HepG2 (cell line): ENCODE measurements around the gene SFTA2. TPM values are rescaled to one million over a fixed set of nuclear protein-coding genes. Genes with fewer than 3 reads are reported as not detected.
A peak's percentile ranks its signal among the peaks of the same experiment; 100 is the strongest.

Experiments used
- ATF7-NPFF ChIP-seq: sonication (generic); formaldehyde crosslinking; IDR thresholded peaks from 2 replicates; pipeline ENCODE4 v1.8.1; 2023; ENCODE audit warnings: mild to moderate bottlenecking, low read depth, missing genetic modification reagents, moderate library complexity
- DR1 ChIP-seq: sonication (generic); formaldehyde crosslinking; IDR thresholded peaks from 2 replicates; pipeline ENCODE4 v1.8.0; 2021; ENCODE audit warnings: mild to moderate bottlenecking, missing genetic modification reagents, inconsistent platforms
- GABPA ChIP-seq, 2 experiments: IDR thresholded peaks; 2 replicates each; pipeline ENCODE4 v1.6.1; 2011 to 2016; ENCODE audit warnings: low read depth in 2 of 2, low read length in 1 of 2, missing biosample characterization in 1 of 2, missing genetic modification characterization in 1 of 2
- KMT2B ChIP-seq: IDR thresholded peaks from 2 replicates; pipeline ENCODE4 v1.6.1; 2016; ENCODE audit warnings: missing genetic modification reagents, missing compliant biosample characterization
- LCORL ChIP-seq, 2 experiments: fragments of 450-650 bp in 1 of 2; sonication (generic) in 1 of 2; formaldehyde crosslinking in 1 of 2; IDR thresholded peaks; 2 replicates each; pipeline versions ENCODE4 v1.5.0 to v1.6.1; 2017 to 2020; ENCODE audit warnings: antibody characterized with exemption in 1 of 2, missing genetic modification reagents in 1 of 2
- MAZ ChIP-seq, 2 experiments: sonication (generic) in 1 of 2; formaldehyde crosslinking in 1 of 2; IDR thresholded peaks; 2 replicates each; pipeline versions ENCODE4 v1.5.0 to v1.6.1; 2012 to 2020; ENCODE audit warnings: low read depth in 2 of 2, mild to moderate bottlenecking in 2 of 2, borderline replicate concordance in 1 of 2, improper control_type of control experiment in 1 of 2, low read length in 1 of 2, missing genetic modification reagents in 1 of 2, moderate library complexity in 1 of 2
- NFIC ChIP-seq: IDR thresholded peaks from 2 replicates; pipeline ENCODE4 v1.6.1; 2012; ENCODE audit warnings: mild to moderate bottlenecking, low read length, inconsistent platforms
- PLSCR1 ChIP-seq: sonication (generic); formaldehyde crosslinking; IDR thresholded peaks from 2 replicates; pipeline ENCODE4 v1.5.0; 2020; ENCODE audit warnings: missing genetic modification reagents, mild to moderate bottlenecking, borderline replicate concordance
- RXRA ChIP-seq: sonication (generic); formaldehyde crosslinking; IDR thresholded peaks from 2 replicates; pipeline ENCODE4 v1.5.1; 2020; ENCODE audit warnings: missing genetic modification reagents
- SAP130 ChIP-seq: IDR thresholded peaks from 2 replicates; pipeline ENCODE4 v1.6.1; 2016; ENCODE audit warnings: low read depth
- ZNF609 ChIP-seq: sonication (generic); formaldehyde crosslinking; IDR thresholded peaks from 2 replicates; pipeline ENCODE4 v1.4.0; 2020; ENCODE audit warnings: mild to moderate bottlenecking, missing genetic modification reagents, borderline replicate concordance
- ZNF629 ChIP-seq: sonication (generic); formaldehyde crosslinking; conservative IDR thresholded peaks from 2 replicates; pipeline ENCODE4 v1.5.0; 2020; ENCODE audit warnings: missing genetic modification reagents
- ZNF639 ChIP-seq: conservative IDR thresholded peaks from 2 replicates; pipeline ENCODE4 v1.6.1; 2018; ENCODE audit warnings: missing genetic modification reagents
- ZNF761 ChIP-seq: sonication (generic); formaldehyde crosslinking; conservative IDR thresholded peaks from 2 replicates; pipeline ENCODE4 v1.4.0; 2020; ENCODE audit warnings: mild to moderate bottlenecking, missing genetic modification reagents
- ZNF816 ChIP-seq: sonication (generic); formaldehyde crosslinking; IDR thresholded peaks from 2 replicates; pipeline ENCODE4 v1.8.0; 2022; ENCODE audit warnings: missing genetic modification reagents, mild to moderate bottlenecking, borderline replicate concordance
- ZSCAN5A ChIP-seq: sonication (generic); formaldehyde crosslinking; IDR thresholded peaks from 2 replicates; pipeline ENCODE4 v1.8.0; 2022; ENCODE audit warnings: mild to moderate bottlenecking, missing genetic modification reagents, borderline replicate concordance
- polyA plus RNA-seq, 8 experiments: library from polyadenylated mRNA; depleted of rRNA in 3 of 8; stranded (reverse) in 7 of 8; unstranded in 1 of 8; fragments of >200 nt; fragmentation: Illumina TruSeq in 4 of 8; extraction: Trizol in 4 of 8; gene quantifications; 2 replicates each; pipeline versions ENCODE4 v1.2.1 to v1.2.3, GENCODE V29; 2011 to 2016; ENCODE audit warnings: low read depth in 4 of 8, missing spikeins in 1 of 8, mixed read lengths in 1 of 8; ENCODE audit not compliant: insufficient read depth in 1 of 8
- total RNA-seq, 5 experiments: library from RNA; depleted of rRNA; stranded (reverse); fragments of >200 nt; fragmentation: Illumina TruSeq; extraction: Trizol; gene quantifications; 2 replicates each; pipeline ENCODE4 v1.2.3, GENCODE V29; 2016; ENCODE audit warnings: low read depth in 1 of 5

SFTA2 gene
- total and polyA plus RNA-seq, 2 of the 13 experiments (the other 11 are each of a cell fraction or from before 2014, with no cell fraction given): not detected

- no peak for TF ChIP-seq ZNF639 (CRISPR knock-in tag)
- no peak for TF ChIP-seq GABPA (IDR thresholded peaks at IDR 0.05; ENCODE audit: low read depth, low read length)
- no peak for TF ChIP-seq GABPA (CRISPR knock-in tag; IDR thresholded peaks at IDR 0.05; ENCODE audit: low read depth)
- TF ChIP-seq SAP130 (CRISPR knock-in tag): peak; percentile 31; the same call in 1 of the 2 replicates
- no peak for TF ChIP-seq MAZ (IDR thresholded peaks at IDR 0.05; ENCODE audit: borderline replicate concordance, low read depth, low read length)
- no peak for TF ChIP-seq MAZ (CRISPR knock-in tag; IDR thresholded peaks at IDR 0.05; ENCODE audit: low read depth)
- no peak for TF ChIP-seq NFIC
- no peak for TF ChIP-seq ZNF629 (CRISPR knock-in tag)
- 0 out of 2 replicates have a peak, but pooled peaks have one; percentile 19 for TF ChIP-seq RXRA (CRISPR knock-in tag)
- no peak for TF ChIP-seq KMT2B
- TF ChIP-seq ZNF816 (CRISPR knock-in tag): no peak
- TF ChIP-seq PLSCR1 (CRISPR knock-in tag): no peak
- TF ChIP-seq DR1 (CRISPR knock-in tag): no peak
- no peak for TF ChIP-seq ZNF761 (CRISPR knock-in tag)
- TF ChIP-seq ZNF609 (CRISPR knock-in tag): no peak
- TF ChIP-seq ATF7-NPFF (CRISPR knock-in tag): 0 out of 2 replicates have a peak, but pooled peaks have one; percentile 16
- no peak for TF ChIP-seq ZSCAN5A (CRISPR knock-in tag)
- TF ChIP-seq LCORL (IDR thresholded peaks at IDR 0.05): no peak
- TF ChIP-seq LCORL (CRISPR knock-in tag; IDR thresholded peaks at IDR 0.05): 0 out of 2 replicates have a peak, but pooled peaks have one; percentile 44
Observed at GRCh38 chr6:30915591-30915946, 16.4 kb downstream of the SFTA2 start (continued).
